ENCODE results near the gene CSH1. TPM values are rescaled to one million over a fixed set of nuclear protein-coding genes. Genes with fewer than 3 reads are reported as not detected.

The CSH1 gene
- total RNA-seq, 1 experiment from 2014 or later = not detected

GRCh38 chr17:63928966-63929695 lies 32.8 kb upstream of the CSH1 start:
- Histone ChIP-seq H2BK120ac (ENCODE audit: low read depth, low read length, poor library complexity, severe bottlenecking) (no peak overlapping the region), H2AFZ (ENCODE audit: low read length) (no peak overlapping the region), H3K4me2 (ENCODE audit: insufficient read depth, insufficient read length, low read length) (no peak overlapping the region), H2BK12ac (ENCODE audit: insufficient read length, low read depth, low read length) (no peak overlapping the region), H2BK15ac (ENCODE audit: low read depth, low read length) (no peak overlapping the region), H3K14ac (ENCODE audit: insufficient read depth, low read length) (no peak overlapping the region), H4K5ac (ENCODE audit: insufficient read length, low read depth, low read length) (no peak overlapping the region), H4K20me1 (ENCODE audit: control insufficient read depth, insufficient read depth, insufficient read length) (no peaks in the 10 kb centered on the region), H3K23ac (ENCODE audit: insufficient read length, low read depth, low read length) (no peak overlapping the region), H2BK20ac (ENCODE audit: low read depth, low read length, poor library complexity, severe bottlenecking) (no peak overlapping the region), H3K4me1 (ENCODE audit: insufficient read depth, low read length) (no peaks in the 10 kb centered on the region; the same call in 1 of the 2 replicates), H3K79me2 (ENCODE audit: insufficient read depth, low read length) (no peaks in the 10 kb centered on the region), H3K18ac (ENCODE audit: insufficient read length, low read depth, low read length) (no peak overlapping the region), H2BK5ac (ENCODE audit: insufficient read length, low read length) (no peak overlapping the region), H3K9me3 (ENCODE audit: control insufficient read depth, low read depth, low read length) (no peaks in the 10 kb centered on the region), H4K8ac (replicated peaks; ENCODE audit: insufficient read length, low read depth, low read length) (no peak overlapping the region), H3K23me2 (ENCODE audit: insufficient read length, low read depth, low read length, poor library complexity, severe bottlenecking) (no peaks in the 10 kb centered on the region), H2AK5ac (ENCODE audit: insufficient read length, low read length) (no peak overlapping the region), H4K91ac (ENCODE audit: insufficient read length, low read depth, low read length) (no peak overlapping the region), H3K79me1 (ENCODE audit: insufficient read depth, low read depth, low read length, poor library complexity, severe bottlenecking) (no peaks in the 10 kb centered on the region), H3K9ac (ENCODE audit: extremely low read depth, insufficient read length, low read length) (no peak overlapping the region), H3K27ac (ENCODE audit: insufficient read length, low read depth, low read length) (no peak overlapping the region), H3K27me3 (ENCODE audit: insufficient read depth, low read length) (no peaks in the 10 kb centered on the region), H3K56ac (ENCODE audit: insufficient read length, low read depth, low read length) (no peak overlapping the region), H3T11ph (ENCODE audit: low read length) (no peak overlapping the region), H3K4ac (ENCODE audit: low read depth, low read length) (no peak overlapping the region)
- no peaks in the 10 kb centered on the region for H3K9me3 Mint-ChIP-seq
- DNase-seq = no peak
- WGBS (ENCODE audit: extremely low coverage, insufficient read length, low lambda C conversion rate) = no CpG with 5 or more reads among the region's 10 CpGs
- H3K27me3 Mint-ChIP-seq (ENCODE audit: low read depth) = no peaks in the 10 kb centered on the region; the same call in 1 of the 2 replicates
- no peaks in the 10 kb centered on the region; a peak in 1 of 7 replicates for H3K36me3 Mint-ChIP-seq (ENCODE audit: insufficient read depth in 1 of 3, low read depth in 3 of 3)
- TF ChIP-seq CTCF (conservative IDR thresholded peaks at IDR 0.05) = no peak
- no peak overlapping the region for H3K4me3 Mint-ChIP-seq
- peaks cover 15 to 21% of the 10 kb centered on the region in 2 experiments for H3K4me1 Mint-ChIP-seq
- no peak overlapping the region for H3K27ac Mint-ChIP-seq
